PC-3 (cell line): ENCODE data around the gene SLC19A1. TPM values are rescaled to one million over a fixed set of nuclear protein-coding genes. Genes with fewer than 3 reads are reported as not detected.

Experiments used
- ATAC-seq: fragments of 200-7000 bp; cut with Tn5 transposase; 2 replicates; pipeline ENCODE4 v1.9.1; 2020; ENCODE audit warnings: mild to moderate bottlenecking, moderate library complexity
- BruUV-seq: library from RNA; stranded (reverse); fragments of 400-500 nt; replicated peaks from 2 replicates; lab custom pipeline; 2021; lab: Mats Ljungman, UMichigan
- CTCF ChIA-PET: fragments of 300-600 bp; sonication (Branson Sonifier 250); formaldehyde crosslinking; loops from one replicate; lab custom pipeline; 2022; ENCODE audit warnings: antibody characterized with exemption; lab: Charles Lee
- POLR2A ChIA-PET: fragments of 300-600 bp; sonication (Branson Sonifier 250); formaldehyde crosslinking; loops from one replicate; lab custom pipeline; 2022; ENCODE audit warnings: antibody characterized with exemption; ENCODE audit not compliant: unreplicated experiment; lab: Charles Lee
- DNase-seq: peaks from one replicate; pipeline ENCODE4 v3.0.0-alpha.2; 2015
- H2AFZ ChIP-seq: fragments of 300-600 bp; sonication (generic); 2 replicates; pipeline ENCODE4 v1.6.0; 2016; ENCODE audit warnings: antibody characterized with exemption, low read length
- H3F3A ChIP-seq: fragments of 300-600 bp; sonication (generic); one replicate; pipeline ENCODE4 v1.6.0; 2017; ENCODE audit warnings: antibody characterized with exemption, low read length, control low read depth, mild to moderate bottlenecking; ENCODE audit not compliant: unreplicated experiment
- H3K27ac ChIP-seq: fragments of 300-600 bp; sonication (generic); 2 replicates; pipeline ENCODE4 v1.5.1; 2016; ENCODE audit warnings: mild to moderate bottlenecking, low read length
- H3K27me3 ChIP-seq: fragments of 300-600 bp; sonication (generic); 2 replicates; pipeline ENCODE4 v1.6.1; 2016; ENCODE audit warnings: low read length, mixed read lengths
- H3K36me3 ChIP-seq: fragments of 300-600 bp; sonication (generic); 2 replicates; pipeline ENCODE4 v1.6.1; 2016; ENCODE audit warnings: low read depth, mixed run types, low read length, mixed read lengths
- H3K4me1 ChIP-seq: fragments of 300-600 bp; sonication (generic); 2 replicates; pipeline ENCODE4 v1.5.1; 2016; ENCODE audit warnings: low read length; ENCODE audit not compliant: insufficient read depth
- H3K4me2 ChIP-seq: fragments of 300-600 bp; sonication (generic); 2 replicates; pipeline ENCODE4 v1.6.0; 2016; ENCODE audit warnings: low read length
- H3K4me3 ChIP-seq: fragments of 300-600 bp; sonication (generic); 2 replicates; pipeline ENCODE4 v1.5.1; 2016; ENCODE audit warnings: mild to moderate bottlenecking, low read length, mixed read lengths
- H3K79me2 ChIP-seq: fragments of 300-600 bp; sonication (generic); 2 replicates; pipeline ENCODE4 v1.6.1; 2017; ENCODE audit warnings: low read length, mixed read lengths
- H3K9ac ChIP-seq: fragments of 300-600 bp; sonication (generic); 2 replicates; pipeline ENCODE4 v1.6.0; 2016; ENCODE audit warnings: mild to moderate bottlenecking, low read length
- H3K9me2 ChIP-seq: fragments of 300-600 bp; sonication (generic); replicated peaks from 2 replicates; pipeline ENCODE4 v1.6.1; 2016; ENCODE audit warnings: mixed run types, low read length, mixed read lengths
- H3K9me3 ChIP-seq: fragments of 300-600 bp; sonication (generic); 2 replicates; pipeline ENCODE4 v1.6.1; 2016; ENCODE audit warnings: low read length, mixed read lengths
- H4K20me1 ChIP-seq: fragments of 300-600 bp; sonication (generic); 2 replicates; pipeline ENCODE4 v1.6.1; 2016; ENCODE audit warnings: low read length, mixed read lengths
- CTCF ChIP-seq: fragments of 300-600 bp; sonication (generic); conservative IDR thresholded peaks from 2 replicates; pipeline ENCODE4 v1.5.1; 2017; ENCODE audit warnings: antibody characterized with exemption, low read depth, mild to moderate bottlenecking, low read length
- EZH2 ChIP-seq: fragments of 300-600 bp; sonication (generic); IDR thresholded peaks from one replicate; pipeline ENCODE4 v1.6.1; 2017; ENCODE audit warnings: antibody characterized with exemption, mild to moderate bottlenecking, low read length; ENCODE audit not compliant: unreplicated experiment
- EZH2phosphoT487 ChIP-seq: fragments of 300-600 bp; sonication (generic); IDR thresholded peaks from 2 replicates; pipeline ENCODE4 v1.6.1; 2018; ENCODE audit warnings: mild to moderate bottlenecking, antibody characterized with exemption, low read length, borderline replicate concordance
- intact Hi-C: fragments of 100-400 bp; cut with micrococcal nuclease; formaldehyde crosslinking; loops from 2 replicates; pipeline ENCODE4 v1.9.0; 2023
- total RNA-seq: library from RNA; depleted of rRNA; stranded (reverse); fragments of >200 nt; gene quantifications from 2 replicates; pipeline ENCODE4 v1.2.3, GENCODE V29; 2014

SLC19A1 gene
- total RNA-seq, 1 experiment from 2014 or later: 54.2 TPM

- DNase-seq: no peak
- no TSS peak for BruUV-seq
- intact Hi-C loops: no loop called here
These were observed 16.9 kb downstream of the SLC19A1 start for GRCh38 chr21:45525153-45525909.

GRCh38 chr21:45524756-45525152 is 17.5 kb downstream of the SLC19A1 start:
- Histone ChIP-seq H3K4me1 (no peaks in the 10 kb centered on the region), H3K9me3 (peaks cover 22% of the 10 kb centered on the region), H3K27me3 (no peaks in the 10 kb centered on the region), H3K9ac (no peak overlapping the region), H3K9me2 (no peaks in the 10 kb centered on the region), H3K79me2 (no peaks in the 10 kb centered on the region), H3K36me3 (peaks cover 74% of the 10 kb centered on the region), H2AFZ (no peak overlapping the region), H3K4me2 (no peak overlapping the region), H3F3A (no peaks in the 10 kb centered on the region), H3K27ac (no peak overlapping the region), H4K20me1 (no peaks in the 10 kb centered on the region), H3K4me3 (no peak overlapping the region)
- intact Hi-C loops: no loop called here
- DNase-seq: no peak
- ChIA-PET CTCF (no interaction called here), POLR2A (no interaction called here)
- no TSS peak for BruUV-seq
- ATAC-seq: no peak
- no peak for TF ChIP-seq EZH2phosphoT487
- TF ChIP-seq CTCF: no peak

More at GRCh38 chr21:45525153-45525909, 16.9 kb downstream of the SLC19A1 start:
- no peak overlapping the region for H3K4me2 ChIP-seq
- POLR2A ChIA-PET: no interaction called here
- no peaks in the 10 kb centered on the region for H3K9me2 ChIP-seq
- H3K9me3 ChIP-seq: peaks cover 16% of the 10 kb centered on the region
- no peaks in the 10 kb centered on the region for H3K4me1 ChIP-seq
- H3K4me3 ChIP-seq: no peak overlapping the region
- TF ChIP-seq CTCF (no peak), EZH2 (no peak), EZH2phosphoT487 (no peak)
- H3K9ac ChIP-seq: no peak overlapping the region
- CTCF ChIA-PET: no interaction called here
- no peaks in the 10 kb centered on the region for H3K79me2 ChIP-seq
- no peak overlapping the region for H3K27ac ChIP-seq
- H3F3A ChIP-seq: no peaks in the 10 kb centered on the region
- no peak for ATAC-seq
- no peak overlapping the region for H2AFZ ChIP-seq
- H3K36me3 ChIP-seq: peaks cover 74% of the 10 kb centered on the region
- H3K27me3 ChIP-seq: no peaks in the 10 kb centered on the region
- H4K20me1 ChIP-seq: no peaks in the 10 kb centered on the region

- Histone ChIP-seq H3K4me3 (no peak overlapping the region), H3K4me2 (no peak overlapping the region), H3K79me2 (peaks cover 4% of the 10 kb centered on the region), H3K9me3 (peaks cover 34% of the 10 kb centered on the region), H3F3A (no peaks in the 10 kb centered on the region), H3K27me3 (no peaks in the 10 kb centered on the region), H3K9ac (no peak overlapping the region), H3K36me3 (peaks cover 77% of the 10 kb centered on the region), H3K27ac (no peak overlapping the region), H4K20me1 (no peaks in the 10 kb centered on the region), H2AFZ (no peak overlapping the region), H3K9me2 (no peaks in the 10 kb centered on the region), H3K4me1 (no peaks in the 10 kb centered on the region)
- CTCF ChIA-PET: no interaction called here
- no peak for ATAC-seq
- TF ChIP-seq EZH2 (no peak), CTCF (no peak), EZH2phosphoT487 (no peak)
- no peak for DNase-seq
- POLR2A ChIA-PET: no interaction called here
- no TSS peak for BruUV-seq
- intact Hi-C loops: no loop called here
These were observed 18.7 kb downstream of the SLC19A1 start for GRCh38 chr21:45523411-45524101.
